Measurements from ENCODE around the gene GADL1.

Gene GADL1

GRCh38 chr3:30696896-30697295 lies 197.6 kb downstream of the GADL1 start:
- no peak for DNase-seq (ENCODE audit: low read depth in 2 of 3, low spot score in 2 of 3)

DNA sequence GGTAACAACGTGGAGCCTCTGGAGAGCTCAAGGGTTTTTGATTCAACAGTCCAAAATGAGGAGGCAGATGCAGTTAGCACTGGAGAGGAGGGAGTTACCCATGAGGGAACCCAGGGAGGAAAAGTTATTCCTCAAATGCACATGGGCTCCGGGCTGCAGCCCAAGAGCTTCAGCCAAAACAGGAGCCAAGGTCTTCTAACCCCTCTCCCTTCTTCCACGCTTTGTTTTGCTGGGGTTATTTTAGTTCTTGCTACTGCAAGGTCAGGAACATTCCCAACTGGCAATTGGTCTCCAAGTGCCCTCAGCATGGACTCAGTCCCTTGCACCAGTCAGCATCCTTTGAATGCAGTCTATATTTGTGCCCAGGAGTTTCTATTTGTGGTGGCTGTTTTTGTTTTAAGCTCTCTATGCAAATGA lies 198.1 kb downstream of the GADL1 start:
- DNase-seq (ENCODE audit: low read depth in 2 of 3, low spot score in 2 of 3) = no peak

GRCh38 chr3:30695302-30696061 lies 199.0 kb downstream of the GADL1 start:
- DNase-seq (ENCODE audit: low read depth in 2 of 3, low spot score in 2 of 3) = no peak

DNA sequence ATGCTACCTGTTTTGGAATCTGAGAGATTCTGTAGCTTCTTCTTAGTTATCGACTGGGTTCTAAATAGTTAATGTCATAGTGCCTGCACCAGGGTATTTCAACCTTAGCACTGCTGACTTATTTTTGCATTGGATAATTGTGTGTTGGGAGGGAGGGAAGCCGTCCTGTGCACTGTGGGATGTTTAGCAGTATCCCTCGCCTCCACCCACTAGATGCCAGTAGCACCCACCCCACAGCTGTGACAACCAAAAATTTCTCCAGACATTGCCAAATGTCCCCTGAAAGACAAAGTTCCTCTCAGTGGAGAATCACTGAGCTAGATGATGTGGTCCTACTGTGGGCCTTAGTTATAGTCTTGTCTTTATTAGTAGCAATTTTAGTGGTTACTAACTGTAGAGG lies 199.8 kb downstream of the GADL1 start:
- DNase-seq (ENCODE audit: low read depth in 2 of 3, low spot score in 2 of 3) = no peak

- DNase-seq (ENCODE audit: low read depth in 2 of 3, low spot score in 2 of 3) = no peak
Measured at GRCh38 chr3:30694148-30694547, 200.3 kb downstream of the GADL1 start.

DNA sequence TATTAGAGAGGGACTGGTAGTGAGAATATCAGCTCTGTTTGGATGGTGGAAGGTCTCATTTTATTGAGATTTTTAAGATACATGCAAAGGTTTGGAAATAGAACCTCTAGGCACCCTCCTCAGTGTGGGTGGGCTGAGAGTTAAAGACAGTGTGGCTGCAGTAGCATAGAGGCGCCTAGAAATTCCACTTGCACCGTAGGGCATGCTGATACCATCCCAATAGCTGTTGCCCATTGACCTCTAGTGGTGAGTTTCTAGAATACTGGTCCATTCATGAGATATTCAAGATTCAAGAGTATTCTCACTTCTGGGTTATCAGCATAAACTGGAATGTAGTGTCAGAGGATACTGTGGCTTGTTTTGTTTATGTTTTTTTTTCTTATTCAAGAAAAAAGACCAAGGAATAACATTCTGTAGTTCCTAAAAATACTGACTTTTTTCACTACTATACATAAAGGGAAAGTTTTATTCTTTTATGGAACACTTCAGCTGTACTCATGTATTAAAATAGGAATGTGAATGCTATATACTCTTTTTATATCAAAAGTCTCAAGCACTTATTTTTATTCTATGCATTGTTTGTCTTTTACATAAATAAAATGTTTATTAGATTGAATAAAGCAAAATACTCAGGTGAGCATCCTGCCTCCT lies 200.9 kb downstream of the GADL1 start:
- DNase-seq (ENCODE audit: low read depth in 2 of 3, low spot score in 2 of 3) = no peak

DNA sequence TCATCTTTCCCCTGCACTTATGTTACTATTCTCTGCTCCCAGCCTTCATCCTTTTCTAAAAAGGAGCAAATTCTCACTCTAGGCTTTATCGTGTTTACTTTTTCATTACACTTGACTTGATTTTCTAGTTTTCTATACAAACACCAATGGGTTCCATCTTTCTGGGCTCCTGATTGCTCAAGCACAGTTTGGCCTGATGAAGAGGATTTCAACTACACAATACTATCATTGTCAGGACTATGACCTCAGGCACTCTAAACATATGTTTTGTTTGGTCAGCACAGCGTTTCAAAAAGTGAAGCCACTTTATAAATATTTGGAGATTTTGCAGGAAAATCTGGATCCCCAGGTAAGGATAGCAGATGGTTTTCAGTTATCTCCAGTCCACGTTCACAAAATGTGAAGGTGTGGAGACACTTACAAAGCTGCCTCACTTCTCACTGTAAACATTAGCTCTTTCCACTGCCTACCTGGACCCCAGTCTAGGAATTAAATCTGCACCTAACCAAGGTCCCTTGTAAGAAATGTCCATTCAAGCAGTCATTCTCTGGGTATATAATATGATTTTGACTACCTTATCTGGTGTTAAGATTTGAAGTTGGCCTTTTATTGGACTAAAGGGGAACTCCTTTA lies 201.8 kb downstream of the GADL1 start:
- DNase-seq (ENCODE audit: low read depth in 2 of 3, low spot score in 2 of 3) = no peak

- no peak for DNase-seq (ENCODE audit: low read depth in 2 of 3, low spot score in 2 of 3)
Measured at GRCh38 chr3:30691944-30692343, 202.5 kb downstream of the GADL1 start.

- DNase-seq (ENCODE audit: low read depth in 2 of 3, low spot score in 2 of 3) = no peak
Measured at GRCh38 chr3:30691249-30691880, 203.1 kb downstream of the GADL1 start.

DNA sequence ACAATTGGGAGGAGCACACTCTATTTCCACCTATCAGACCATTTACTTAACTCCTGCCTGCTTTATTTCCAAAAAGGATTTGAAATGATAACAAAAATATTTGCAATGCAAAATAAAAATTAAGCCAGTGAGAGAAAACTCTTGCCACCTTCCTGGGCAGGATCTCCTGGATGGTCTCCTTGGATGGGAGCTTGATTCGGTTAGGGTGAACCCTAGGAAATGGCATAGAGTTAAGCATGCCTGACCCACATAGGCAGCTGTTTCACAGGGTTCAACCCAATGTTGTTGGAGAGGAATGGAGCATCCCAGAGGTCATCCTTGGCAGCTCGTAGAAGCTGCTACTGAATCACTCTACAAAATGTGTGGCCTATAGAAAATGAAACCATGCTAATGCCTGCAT lies 204.3 kb downstream of the GADL1 start:
- no peak for DNase-seq (ENCODE audit: low read depth in 2 of 3, low spot score in 2 of 3)

- no peak for DNase-seq (ENCODE audit: low read depth in 2 of 3, low spot score in 2 of 3)
Measured at GRCh38 chr3:30688776-30689641, 205.5 kb downstream of the GADL1 start.

- no peak for DNase-seq (ENCODE audit: low read depth in 2 of 3, low spot score in 2 of 3)
Measured at GRCh38 chr3:30687930-30688570, 206.4 kb downstream of the GADL1 start.

DNA sequence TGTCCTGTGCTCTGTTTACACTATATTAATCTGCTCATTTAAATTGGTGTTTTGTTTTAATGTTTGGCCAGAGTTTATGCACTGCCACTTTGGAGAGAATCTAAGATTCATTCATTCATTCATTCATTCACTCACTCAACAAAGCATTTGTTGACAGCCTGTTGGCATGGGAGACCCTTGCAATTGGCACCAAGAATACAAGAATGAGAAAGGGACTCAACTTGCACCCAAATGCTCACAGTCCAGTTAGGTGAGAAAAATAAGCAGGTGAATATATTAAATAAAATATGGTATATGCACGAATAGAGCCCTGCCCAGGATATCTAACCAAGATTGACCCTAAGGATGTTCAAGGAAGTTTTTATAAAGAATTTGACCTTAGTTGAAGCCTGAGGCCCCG lies 207.7 kb downstream of the GADL1 start:
- no peak for DNase-seq (ENCODE audit: low read depth in 2 of 3, low spot score in 2 of 3)

- no peak for DNase-seq (ENCODE audit: low read depth in 2 of 3, low spot score in 2 of 3)
Measured at GRCh38 chr3:30686176-30686575, 208.3 kb downstream of the GADL1 start.

DNA sequence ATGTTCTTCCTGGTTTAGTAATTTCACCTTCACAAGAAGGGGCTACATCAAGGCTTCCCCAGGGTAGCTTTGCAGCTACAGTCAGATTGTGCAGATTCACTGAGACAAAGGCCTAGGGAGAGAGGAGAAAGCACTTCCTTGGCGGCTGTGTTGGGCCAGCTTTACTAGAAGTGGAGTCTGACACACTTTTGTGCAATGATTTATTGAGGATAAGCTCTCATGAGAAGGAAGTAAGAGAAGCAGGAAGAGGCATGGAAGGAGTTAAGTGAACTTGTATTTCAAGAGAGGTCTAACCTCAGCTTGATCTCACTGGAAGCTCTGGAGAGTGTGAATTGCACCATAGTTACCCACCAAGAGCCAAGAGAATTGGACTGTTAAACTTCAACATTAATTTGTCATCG lies 209.2 kb downstream of the GADL1 start:
- DNase-seq (ENCODE audit: low read depth in 2 of 3, low spot score in 2 of 3) = no peak

- DNase-seq (ENCODE audit: low read depth in 2 of 3, low spot score in 2 of 3) = no peak
Measured at GRCh38 chr3:30684356-30684755, 210.1 kb downstream of the GADL1 start.

DNA sequence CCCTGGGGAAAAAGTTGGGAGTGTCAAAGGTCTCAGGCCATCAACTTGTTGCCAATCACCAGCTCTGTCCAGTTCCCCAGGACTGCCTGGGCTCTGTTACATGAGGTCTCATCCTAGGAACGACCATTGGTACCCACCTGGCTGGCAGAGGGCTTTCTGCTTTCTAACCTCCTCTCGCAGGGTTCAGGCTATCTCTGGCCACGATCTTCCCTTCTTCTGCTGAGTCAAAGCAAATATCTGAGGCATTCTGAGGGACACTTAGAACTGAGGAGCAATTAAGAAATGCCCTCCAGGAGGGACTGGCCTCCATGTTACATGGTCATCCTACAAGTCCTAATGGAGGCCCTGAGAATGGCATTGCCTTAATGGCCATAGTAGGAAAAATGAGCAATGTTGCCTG lies 210.7 kb downstream of the GADL1 start:
- no peak for DNase-seq (ENCODE audit: low read depth in 2 of 3, low spot score in 2 of 3)

GRCh38 chr3:30682434-30683155 lies 211.9 kb downstream of the GADL1 start:
- no peak for DNase-seq (ENCODE audit: low read depth in 2 of 3, low spot score in 2 of 3)

GRCh38 chr3:30681649-30682211 lies 212.7 kb downstream of the GADL1 start:
- no peak for DNase-seq (ENCODE audit: low read depth in 2 of 3, low spot score in 2 of 3)
